GM19397 (cell line): Measurements from ENCODE around the gene SIK3.

Experiments used
- ATAC-seq: cut with Tn5 transposase; IDR thresholded peaks from one replicate; pipeline ENCODE4 v1.9.1; 2021; ENCODE audit warnings: mild to moderate bottlenecking, moderate library complexity; ENCODE audit not compliant: unreplicated experiment

The SIK3 gene

GRCh38 chr11:116973270-116973669, 125.0 kb downstream of the SIK3 start:
- no peak for ATAC-seq

GRCh38 chr11:116972691-116973090, 125.5 kb downstream of the SIK3 start:
- no peak for ATAC-seq

- no peak for ATAC-seq
These were observed 127.5 kb downstream of the SIK3 start for GRCh38 chr11:116970485-116971292.

GRCh38 chr11:116969694-116970093, 128.5 kb downstream of the SIK3 start:
- ATAC-seq: no peak

- no peak for ATAC-seq
These were observed 134.0 kb downstream of the SIK3 start for GRCh38 chr11:116964269-116964668.

GRCh38 chr11:116963813-116964212, 134.4 kb downstream of the SIK3 start:
- ATAC-seq: no peak

GRCh38 chr11:116962108-116962507, 136.1 kb downstream of the SIK3 start:
- ATAC-seq: no peak

- no peak for ATAC-seq
These were observed 137.3 kb downstream of the SIK3 start for GRCh38 chr11:116960930-116961329.

- ATAC-seq: no peak
These were observed 140.0 kb downstream of the SIK3 start for GRCh38 chr11:116958246-116958645.

GRCh38 chr11:116955949-116956348, 142.3 kb downstream of the SIK3 start:
- ATAC-seq: no peak

GRCh38 chr11:116955548-116955947, 142.7 kb downstream of the SIK3 start:
- no peak for ATAC-seq

GRCh38 chr11:116953530-116954285, 144.5 kb downstream of the SIK3 start:
- no peak for ATAC-seq

- ATAC-seq: no peak
These were observed 146.5 kb downstream of the SIK3 start for GRCh38 chr11:116951762-116952161.

- no peak for ATAC-seq
These were observed 148.0 kb downstream of the SIK3 start for GRCh38 chr11:116950210-116950609.

GRCh38 chr11:116948391-116948790, 149.8 kb downstream of the SIK3 start:
- ATAC-seq: no peak

GRCh38 chr11:116946414-116946813, 151.8 kb downstream of the SIK3 start:
- no peak for ATAC-seq

- no peak for ATAC-seq
These were observed 158.7 kb downstream of the SIK3 start for GRCh38 chr11:116939499-116939898.

GRCh38 chr11:116938471-116939070, 159.7 kb downstream of the SIK3 start:
- no peak for ATAC-seq

GRCh38 chr11:116936754-116937446, 161.3 kb downstream of the SIK3 start:
- ATAC-seq: no peak

- no peak for ATAC-seq
These were observed 162.7 kb downstream of the SIK3 start for GRCh38 chr11:116935514-116935913.

- no peak for ATAC-seq
These were observed 163.1 kb downstream of the SIK3 start for GRCh38 chr11:116935089-116935488.
